NB4 (cell line): ENCODE results near the gene CNPPD1.

ENCODE experiments used
- CTCF ChIP-seq: IDR thresholded peaks from one replicate; pipeline ENCODE4 v1.5.1; 2012; ENCODE audit warnings: low read depth, low read length
- MYC ChIP-seq: IDR thresholded peaks from 2 replicates; pipeline ENCODE4 v1.6.1; 2011; ENCODE audit warnings: low read depth, low read length
- POLR2A ChIP-seq: IDR thresholded peaks from 2 replicates; pipeline ENCODE4 v1.6.1; 2011; ENCODE audit warnings: mild to moderate bottlenecking; ENCODE audit not compliant: insufficient read length; ENCODE audit errors: extremely low read depth
- TF ChIP-seq, protein P1 (sequence below): IDR thresholded peaks from 2 replicates; pipeline ENCODE4 v1.6.1; 2011; ENCODE audit warnings: low read depth, low read length

DNA sequence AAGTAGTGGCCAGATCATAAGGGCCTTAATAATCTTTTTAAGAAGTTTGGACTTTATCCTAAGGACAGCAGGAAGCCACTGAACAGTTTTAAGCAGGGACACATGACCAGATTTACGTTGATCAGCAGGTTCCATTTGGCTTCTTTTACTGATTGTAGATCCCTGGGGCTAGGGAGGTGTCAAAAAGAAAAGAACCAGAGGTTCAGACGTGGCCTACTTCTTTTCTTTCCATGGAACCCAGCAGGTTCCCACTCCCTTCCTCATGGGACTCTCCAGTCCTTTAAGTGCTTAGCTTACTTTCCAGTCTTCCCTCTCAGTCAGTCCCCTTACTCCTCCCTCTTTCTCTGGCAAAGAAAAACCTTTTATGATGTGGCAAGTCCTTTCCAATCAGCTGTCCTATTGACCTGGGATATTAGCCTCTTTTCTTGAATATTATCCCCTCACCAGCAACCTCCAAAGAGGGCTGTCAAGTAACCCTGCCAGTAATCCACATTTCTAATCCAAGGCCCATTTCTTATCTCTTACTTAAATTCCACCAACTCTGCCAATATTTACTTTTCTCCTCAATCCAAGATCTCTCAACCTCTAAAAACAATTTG is 49.6 kb downstream of the CNPPD1 start:
- TF ChIP-seq POLR2A = no peak
- TF ChIP-seq CTCF = no peak
- TF ChIP-seq MYC = no peak
- TF ChIP-seq, protein P1, sequence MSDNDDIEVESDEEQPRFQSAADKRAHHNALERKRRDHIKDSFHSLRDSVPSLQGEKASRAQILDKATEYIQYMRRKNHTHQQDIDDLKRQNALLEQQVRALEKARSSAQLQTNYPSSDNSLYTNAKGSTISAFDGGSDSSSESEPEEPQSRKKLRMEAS = no peak
